DOHH2 (cell line): ENCODE results near the gene ROBO1.

Experiments
- H3F3A ChIP-seq: fragments of 200-600 bp; sonication (generic), shearing (Covaris generic); 2 replicates; pipeline ENCODE4 v1.6.0; 2016; ENCODE audit warnings: antibody characterized with exemption, mild to moderate bottlenecking; ENCODE audit not compliant: control insufficient read depth, insufficient read depth
- H3K27ac ChIP-seq: fragments of 200-600 bp; sonication (generic); 2 replicates; pipeline ENCODE4 v1.5.1; 2014; ENCODE audit warnings: low read depth, mild to moderate bottlenecking, low read length, moderate library complexity
- H3K27me3 ChIP-seq: fragments of 200-600 bp; sonication (generic); 2 replicates; pipeline ENCODE4 v1.6.1; 2014; ENCODE audit warnings: mild to moderate bottlenecking, low read length, mixed read lengths; ENCODE audit not compliant: control insufficient read depth
- H3K36me3 ChIP-seq: fragments of 200-600 bp; sonication (generic); 2 replicates; pipeline ENCODE4 v1.6.1; 2014; ENCODE audit warnings: mild to moderate bottlenecking, low read length, moderate library complexity, mixed read lengths; ENCODE audit not compliant: control insufficient read depth
- H3K4me1 ChIP-seq: fragments of 200-600 bp; sonication (generic); 2 replicates; pipeline ENCODE4 v1.6.1; 2014; ENCODE audit warnings: mild to moderate bottlenecking, low read length, mixed read lengths; ENCODE audit not compliant: control insufficient read depth
- H3K4me2 ChIP-seq: fragments of 200-600 bp; sonication (generic); 2 replicates; pipeline ENCODE4 v1.6.0; 2014; ENCODE audit warnings: mild to moderate bottlenecking, low read length, moderate library complexity
- H3K4me3 ChIP-seq: fragments of 200-600 bp; sonication (generic); 2 replicates; pipeline ENCODE4 v1.5.1; 2014; ENCODE audit warnings: mild to moderate bottlenecking, low read length, mixed read lengths
- H3K79me2 ChIP-seq: fragments of 200-600 bp; sonication (generic); 2 replicates; pipeline ENCODE4 v1.6.1; 2014; ENCODE audit warnings: mild to moderate bottlenecking, low read length, mixed read lengths; ENCODE audit not compliant: control insufficient read depth
- H3K9me2 ChIP-seq: fragments of 200-600 bp; sonication (generic); replicated peaks from 2 replicates; pipeline ENCODE4 v1.6.1; 2014; ENCODE audit warnings: mild to moderate bottlenecking, low read length, mixed read lengths; ENCODE audit not compliant: control insufficient read depth
- H3K9me3 ChIP-seq: fragments of 200-600 bp; sonication (generic); 2 replicates; pipeline ENCODE4 v1.6.1; 2014; ENCODE audit warnings: antibody characterized with exemption, low read length, mixed read lengths; ENCODE audit not compliant: control insufficient read depth, insufficient read depth
- H4K20me1 ChIP-seq: fragments of 200-600 bp; sonication (generic); 2 replicates; pipeline ENCODE4 v1.6.0; 2014; ENCODE audit warnings: low read depth, mild to moderate bottlenecking, antibody characterized with exemption, low read length, moderate library complexity; ENCODE audit not compliant: control insufficient read depth, insufficient read depth
- EZH2phosphoT487 ChIP-seq: fragments of 200-600 bp; sonication (generic); IDR thresholded peaks from 2 replicates; pipeline ENCODE4 v1.6.1; 2017; ENCODE audit warnings: borderline replicate concordance, mild to moderate bottlenecking, antibody characterized with exemption, low read length, moderate library complexity, mixed read lengths
- TF ChIP-seq, protein P1 (sequence below): fragments of 200-600 bp; sonication (generic); IDR thresholded peaks from one replicate; pipeline ENCODE4 v1.5.1; 2014; ENCODE audit warnings: antibody characterized with exemption, mild to moderate bottlenecking, low read depth, low read length; ENCODE audit not compliant: poor library complexity, severe bottlenecking

The ROBO1 gene

GRCh38 chr3:78717041-78717440 is 1050.8 kb downstream of the ROBO1 start:
- H3K4me3 ChIP-seq: no peak overlapping the region
- no peak overlapping the region for H3K27ac ChIP-seq
- H3K79me2 ChIP-seq: no peaks in the 10 kb centered on the region
- no peaks in the 10 kb centered on the region for H3K36me3 ChIP-seq
- H3K9me2 ChIP-seq: no peaks in the 10 kb centered on the region
- H3K4me1 ChIP-seq: no peaks in the 10 kb centered on the region
- H3K9me3 ChIP-seq: no peaks in the 10 kb centered on the region
- no peak for TF ChIP-seq EZH2phosphoT487
- TF ChIP-seq, protein P1, sequence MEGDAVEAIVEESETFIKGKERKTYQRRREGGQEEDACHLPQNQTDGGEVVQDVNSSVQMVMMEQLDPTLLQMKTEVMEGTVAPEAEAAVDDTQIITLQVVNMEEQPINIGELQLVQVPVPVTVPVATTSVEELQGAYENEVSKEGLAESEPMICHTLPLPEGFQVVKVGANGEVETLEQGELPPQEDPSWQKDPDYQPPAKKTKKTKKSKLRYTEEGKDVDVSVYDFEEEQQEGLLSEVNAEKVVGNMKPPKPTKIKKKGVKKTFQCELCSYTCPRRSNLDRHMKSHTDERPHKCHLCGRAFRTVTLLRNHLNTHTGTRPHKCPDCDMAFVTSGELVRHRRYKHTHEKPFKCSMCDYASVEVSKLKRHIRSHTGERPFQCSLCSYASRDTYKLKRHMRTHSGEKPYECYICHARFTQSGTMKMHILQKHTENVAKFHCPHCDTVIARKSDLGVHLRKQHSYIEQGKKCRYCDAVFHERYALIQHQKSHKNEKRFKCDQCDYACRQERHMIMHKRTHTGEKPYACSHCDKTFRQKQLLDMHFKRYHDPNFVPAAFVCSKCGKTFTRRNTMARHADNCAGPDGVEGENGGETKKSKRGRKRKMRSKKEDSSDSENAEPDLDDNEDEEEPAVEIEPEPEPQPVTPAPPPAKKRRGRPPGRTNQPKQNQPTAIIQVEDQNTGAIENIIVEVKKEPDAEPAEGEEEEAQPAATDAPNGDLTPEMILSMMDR: no peak
- no peaks in the 10 kb centered on the region for H3K27me3 ChIP-seq
- no peak overlapping the region for H3K4me2 ChIP-seq
- H4K20me1 ChIP-seq: no peaks in the 10 kb centered on the region
- H3F3A ChIP-seq: no peaks in the 10 kb centered on the region

DNA sequence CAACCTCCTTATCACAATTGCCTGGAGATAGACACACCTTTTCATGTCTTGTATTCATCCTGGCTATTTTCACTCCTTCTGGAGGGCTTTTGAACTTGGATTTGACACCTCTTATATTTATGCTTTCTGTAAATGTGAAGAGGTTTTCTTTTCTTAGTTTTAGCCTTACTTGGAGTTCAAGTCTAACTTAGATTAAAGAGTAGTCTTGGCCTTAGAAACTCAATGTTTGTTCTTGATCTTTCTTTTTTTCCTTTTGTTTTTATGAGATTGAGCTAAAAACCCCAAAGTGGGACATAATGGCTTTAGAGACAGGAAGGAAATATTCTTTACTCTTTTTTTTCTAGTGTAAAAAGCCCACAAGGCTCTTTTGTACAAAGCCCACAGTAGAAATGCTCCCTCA is 1054.9 kb downstream of the ROBO1 start:
- Histone ChIP-seq H3K4me1 (no peaks in the 10 kb centered on the region), H3K79me2 (no peaks in the 10 kb centered on the region), H3K9me3 (no peaks in the 10 kb centered on the region), H4K20me1 (no peaks in the 10 kb centered on the region), H3K4me2 (no peak overlapping the region), H3F3A (no peaks in the 10 kb centered on the region), H3K9me2 (no peaks in the 10 kb centered on the region), H3K27ac (no peak overlapping the region), H3K4me3 (no peak overlapping the region), H3K36me3 (no peaks in the 10 kb centered on the region), H3K27me3 (no peaks in the 10 kb centered on the region)
- no peak for TF ChIP-seq EZH2phosphoT487
- TF ChIP-seq, protein P1: no peak

DNA sequence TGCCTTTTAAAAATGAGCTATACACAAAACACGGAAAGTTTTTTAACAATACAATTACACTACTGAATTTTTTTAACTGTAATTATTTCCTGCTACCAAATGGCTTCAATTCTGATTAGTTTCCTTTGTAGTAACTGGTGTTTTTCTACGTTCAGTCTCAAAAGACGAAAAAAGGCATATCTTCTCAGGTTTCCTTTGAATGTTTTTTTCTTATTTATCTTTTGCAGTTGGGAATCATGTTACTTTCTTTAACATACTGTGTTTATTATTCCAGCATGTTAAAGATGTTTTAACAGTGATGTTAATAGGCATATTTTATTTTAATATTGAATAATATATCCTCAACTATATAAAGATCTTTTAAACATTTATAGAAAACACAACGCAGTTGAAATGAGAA is 1055.5 kb downstream of the ROBO1 start:
- TF ChIP-seq, protein P1: no peak
- TF ChIP-seq EZH2phosphoT487: no peak
- H3K27me3 ChIP-seq: no peaks in the 10 kb centered on the region
- no peaks in the 10 kb centered on the region for H4K20me1 ChIP-seq
- H3K4me1 ChIP-seq: no peaks in the 10 kb centered on the region
- H3K9me2 ChIP-seq: no peaks in the 10 kb centered on the region
- no peaks in the 10 kb centered on the region for H3K9me3 ChIP-seq
- H3K27ac ChIP-seq: no peak overlapping the region
- H3K36me3 ChIP-seq: no peaks in the 10 kb centered on the region
- no peak overlapping the region for H3K4me3 ChIP-seq
- no peaks in the 10 kb centered on the region for H3K79me2 ChIP-seq
- no peak overlapping the region for H3K4me2 ChIP-seq
- H3F3A ChIP-seq: no peaks in the 10 kb centered on the region
